ENCODE results near the gene LRMDA. TPM values are rescaled to one million over a fixed set of nuclear protein-coding genes. Genes with fewer than 3 reads are reported as not detected.

Gene LRMDA
- total and polyA plus RNA-seq, 10 of the 15 experiments (the other 5 are each of a cell fraction or from before 2014, with no cell fraction given): 0.07 to 0.54 (median 0.29) TPM; not detected in 4

GRCh38 chr10:75492173-75492925 lies 60.9 kb downstream of the LRMDA start:
- DNase-seq (ENCODE audit: low read depth, low spot score) (no peak), ATAC-seq (no peak), FAIRE-seq (no peak)
- no peak overlapping the region for H3K27ac ChIP-seq (ENCODE audit: control insufficient read depth, insufficient read depth)
- ChIA-PET RAD21 (ENCODE audit: unreplicated experiment) (no interaction called here), CTCF (interaction anchor here (1.2 kb wide), 1 partner anchor 13 kb away, joined by 5 read pairs; no protein-coding TSS in a partner anchor), SMC1A (ENCODE audit: uncharacterized antibody, unreplicated experiment) (interaction anchor here (1.3 kb wide), 1 partner anchor 15 kb away, joined by 4 read pairs; no protein-coding TSS in a partner anchor), POLR2A (no interaction called here)
- no peaks in the 10 kb centered on the region for H4K20me1 ChIP-seq (ENCODE audit: control insufficient read depth, insufficient read depth)
- no peak overlapping the region for H3K4me3 ChIP-seq
- in situ Hi-C loops (cut with MboI) (no loop called here), intact Hi-C loops (cut with micrococcal nuclease; ENCODE audit: unreplicated experiment) (no loop called here)
- WGBS (ENCODE audit: insufficient coverage, insufficient replicate concordance, low lambda C conversion rate, missing lambda C conversion rate): 24% methylated on average over 3 of the region's 3 CpGs
- H3K36me3 ChIP-seq (ENCODE audit: control insufficient read depth in 2 of 2, insufficient read depth in 2 of 2, low read length in 1 of 2): no peaks in the 10 kb centered on the region
- no peak overlapping the region for H2AFZ ChIP-seq (ENCODE audit: control insufficient read depth, low read depth, low read length)
- no peaks in the 10 kb centered on the region for H3K27me3 ChIP-seq (replicated peaks in 1 of 2; ENCODE audit: control insufficient read depth in 2 of 2, insufficient read depth in 2 of 2, low read length in 1 of 2)
- BruUV-seq (replicated peaks): no TSS peak
- no peak overlapping the region for H3K4me2 ChIP-seq (ENCODE audit: control insufficient read depth, insufficient read depth)
- TF ChIP-seq ETV6 (conservative IDR thresholded peaks at IDR 0.05 in 1 of 2, IDR thresholded peaks at IDR 0.05 in 1 of 2; ENCODE audit: borderline replicate concordance in 1 of 2, low read depth in 1 of 2): no peak
- TF ChIP-seq TCF3 (IDR thresholded peaks at IDR 0.05; ENCODE audit: borderline replicate concordance, insufficient read depth, low read depth, low read length): no peak
- no peak for TF ChIP-seq CBFB (IDR thresholded peaks at IDR 0.05; ENCODE audit: low read depth)
- no peak for TF ChIP-seq EP300 (IDR thresholded peaks at IDR 0.05; ENCODE audit: borderline replicate concordance in 1 of 2, control insufficient read depth in 1 of 2, low read depth in 2 of 2, low read length in 2 of 2)
- TF ChIP-seq HDGF (IDR thresholded peaks at IDR 0.05): no peak
- no peak for TF ChIP-seq MLLT1 (IDR thresholded peaks at IDR 0.05)
- TF ChIP-seq POU2F2 (IDR thresholded peaks at IDR 0.05; ENCODE audit: borderline replicate concordance, low read depth, low read length): no peak
- H3K79me2 ChIP-seq (ENCODE audit: control insufficient read depth, insufficient read depth, low read length): no peaks in the 10 kb centered on the region
- H3K4me1 ChIP-seq (ENCODE audit: control insufficient read depth, insufficient read depth, low read length): no peaks in the 10 kb centered on the region
- H3K9ac ChIP-seq (ENCODE audit: control insufficient read depth, insufficient read depth, low read length): no peak overlapping the region
- no peaks in the 10 kb centered on the region for H3K9me3 ChIP-seq (replicated peaks; ENCODE audit: control insufficient read depth, insufficient read depth, low read length)

Data from GM12878 (cell line).